Measurements from ENCODE around the gene YTHDC1. TPM values are rescaled to one million over a fixed set of nuclear protein-coding genes. Genes with fewer than 3 reads are reported as not detected.

Gene YTHDC1
- 30.4 to 44.0 TPM (median 32.9 TPM) in 5 replicates for total RNA-seq (2022; extraction: Qiagen RNA extraction)

DNA sequence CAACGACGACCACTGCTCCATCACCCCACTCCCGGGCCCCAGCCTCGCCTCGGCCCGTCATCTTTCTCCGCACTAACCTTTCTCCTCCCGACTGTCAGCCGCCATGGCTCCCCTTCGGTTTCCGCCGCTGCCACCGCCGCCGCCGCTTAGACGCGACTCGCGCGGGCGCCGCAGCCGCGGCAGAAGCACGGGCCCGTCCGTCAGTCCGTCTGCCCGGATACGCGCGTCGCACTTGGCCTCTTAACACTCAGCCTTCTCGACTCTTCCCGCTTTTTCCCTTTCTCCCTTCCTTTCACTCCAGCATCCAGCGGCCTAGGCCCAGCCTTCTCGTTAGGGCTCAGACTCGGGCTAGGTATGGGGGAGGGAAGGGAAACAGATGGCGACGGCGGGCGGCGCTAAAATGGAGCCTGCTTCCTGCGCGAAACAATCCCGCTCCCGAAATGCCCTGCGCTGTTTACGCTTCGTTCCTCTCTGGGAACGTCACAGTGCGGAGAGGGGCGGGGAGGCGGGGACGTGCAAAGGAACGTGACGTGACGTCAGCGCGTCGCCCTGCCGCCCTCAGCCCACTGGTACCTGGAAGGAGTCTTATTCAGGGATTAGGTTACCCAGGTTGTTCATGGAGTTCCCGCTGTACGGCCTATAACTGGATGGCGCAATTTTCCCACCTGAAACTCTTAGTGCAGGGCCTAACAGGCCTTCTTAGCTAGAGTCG is at the start of gene YTHDC1:
TSS of gene YTHDC1 (minus strand) at position 442 of the 712 bp plus-strand sequence. CDS start at position 105, 337 bp downstream.

Other genes with a start within 250 kb of the YTHDC1 start
- gene TMPRSS11F, start 220.2 kb downstream of the YTHDC1 start, total RNA-seq (2022; extraction: Qiagen RNA extraction) = not detected in 5 replicates
- gene TMPRSS11B, start 104.4 kb downstream of the YTHDC1 start, total RNA-seq (2022; extraction: Qiagen RNA extraction) = not detected in 5 replicates
- 0.09 TPM in 1 of 5 replicates, not detected in the others for gene TMPRSS11E, start 97.4 kb upstream of the YTHDC1 start, total RNA-seq (2022; extraction: Qiagen RNA extraction)
- gene UGT2B17, start 226.2 kb upstream of the YTHDC1 start, total RNA-seq (2022; extraction: Qiagen RNA extraction) = not detected in 5 replicates